SK-N-SH (cell line): ENCODE measurements around the gene ADAMTS5. TPM values are rescaled to one million over a fixed set of nuclear protein-coding genes. Genes with fewer than 3 reads are reported as not detected.

Experiments
- CTCF ChIA-PET: fragments of 300-600, 350-600 bp; formaldehyde crosslinking; extraction: SDS; loops from one replicate; lab custom pipeline; 2021; lab: Yijun Ruan, JAX
- POLR2A ChIA-PET: fragments of 350-600 bp; sonication (Branson Sonifier 250); formaldehyde crosslinking; extraction: SDS; loops from one replicate; lab custom pipeline; 2020; ENCODE audit warnings: antibody characterized with exemption, inconsistent platforms; lab: Yijun Ruan, JAX
- DNase-seq: peaks from one replicate; pipeline ENCODE4 v3.0.0; 2012
- H2AFZ ChIP-seq: fragments of 200-600 bp; sonication (generic); 2 replicates; pipeline ENCODE4 v1.8.1; 2016; ENCODE audit warnings: antibody characterized with exemption, mild to moderate bottlenecking, low read depth
- H3F3A ChIP-seq: fragments of 200-600 bp; sonication (generic); replicated peaks from 2 replicates; pipeline ENCODE3; 2016; ENCODE audit warnings: antibody characterized with exemption, mild to moderate bottlenecking; ENCODE audit not compliant: insufficient read depth
- H3K27ac ChIP-seq, 2 experiments: fragments of 200-500 bp in 1 of 2; fragments of 200-600 bp in 1 of 2; sonication (Bioruptor generic) in 1 of 2; sonication (generic), shearing (Covaris generic) in 1 of 2; 2 replicates each; pipeline versions ENCODE4 v1.5.1 to v1.6.1; 2014 to 2016; ENCODE audit warnings: low read depth in 2 of 2, inconsistent platforms in 1 of 2, low read length in 1 of 2, mild to moderate bottlenecking in 1 of 2, mixed read lengths in 1 of 2
- H3K27me3 ChIP-seq: fragments of 200-600 bp; sonication (generic), shearing (Covaris generic); 2 replicates; pipeline ENCODE4 v1.6.1; 2016; ENCODE audit warnings: mixed run types; ENCODE audit not compliant: insufficient read depth
- H3K36me3 ChIP-seq, 2 experiments: fragments of 200-500 bp in 1 of 2; fragments of 200-600 bp in 1 of 2; sonication (Bioruptor generic) in 1 of 2; sonication (generic) in 1 of 2; replicated peaks in 1 of 2; 2 replicates each; pipeline versions ENCODE3 to v1.5.1; 2014 to 2016; ENCODE audit warnings: low read length in 1 of 2, mild to moderate bottlenecking in 1 of 2; ENCODE audit not compliant: insufficient read depth in 2 of 2, control insufficient read depth in 1 of 2
- H3K4me1 ChIP-seq, 2 experiments: fragments of 200-500 bp in 1 of 2; fragments of 200-600 bp in 1 of 2; sonication (Bioruptor generic) in 1 of 2; sonication (generic), shearing (Covaris generic) in 1 of 2; 2 replicates each; pipeline versions ENCODE4 v1.5.1 to v1.6.1; 2014 to 2016; ENCODE audit warnings: low read depth in 1 of 2, low read length in 1 of 2, mixed run types in 1 of 2; ENCODE audit not compliant: insufficient read depth in 2 of 2, control insufficient read depth in 1 of 2
- H3K4me2 ChIP-seq: fragments of 200-600 bp; sonication (generic), shearing (Covaris generic); 2 replicates; pipeline ENCODE4 v1.6.1; 2017; ENCODE audit warnings: mixed run types
- H3K4me3 ChIP-seq, 2 experiments: fragments of 200-500 bp in 1 of 2; fragments of 200-600 bp in 1 of 2; sonication (Bioruptor generic) in 1 of 2; sonication (generic), shearing (Covaris generic) in 1 of 2; 2 replicates each; pipeline versions ENCODE4 v1.5.1 to v1.8.1; 2014 to 2016; ENCODE audit warnings: low read depth in 2 of 2, inconsistent platforms in 1 of 2, low read length in 1 of 2, mild to moderate bottlenecking in 1 of 2, mixed read lengths in 1 of 2, moderate library complexity in 1 of 2
- H3K79me2 ChIP-seq: fragments of 200-600 bp; sonication (generic); 2 replicates; pipeline ENCODE4 v1.8.1; 2017; ENCODE audit warnings: mild to moderate bottlenecking; ENCODE audit not compliant: insufficient read depth
- H3K9ac ChIP-seq: fragments of 200-600 bp; sonication (generic); 2 replicates; pipeline ENCODE4 v1.6.1; 2017; ENCODE audit warnings: mixed run types
- H3K9me2 ChIP-seq: fragments of 200-600 bp; sonication (generic); 2 replicates; pipeline ENCODE4 v1.6.1; 2017; ENCODE audit warnings: mixed run types
- H3K9me3 ChIP-seq: fragments of 200-600 bp; sonication (generic); 2 replicates; pipeline ENCODE4 v1.6.1; 2017; ENCODE audit warnings: mixed run types, mild to moderate bottlenecking, moderate library complexity
- H4K20me1 ChIP-seq: fragments of 200-600 bp; sonication (generic); 2 replicates; pipeline ENCODE4 v1.6.1; 2017; ENCODE audit warnings: mild to moderate bottlenecking, mixed run types; ENCODE audit not compliant: insufficient read depth
- CHD2 ChIP-seq: fragments of 150-350 bp; IDR thresholded peaks from 2 replicates; pipeline ENCODE4 v1.6.1; 2018; ENCODE audit warnings: low read length; ENCODE audit not compliant: partially characterized antibody
- EP300 ChIP-seq, 2 experiments: IDR thresholded peaks; 2 replicates each; pipeline versions ENCODE4 v1.4.0 to v1.6.1; 2012; ENCODE audit warnings: borderline replicate concordance in 1 of 2, low read depth in 1 of 2, low read length in 1 of 2
- EZH2phosphoT487 ChIP-seq: fragments of 200-600 bp; sonication (generic); IDR thresholded peaks from 2 replicates; pipeline ENCODE4 v1.6.1; 2017; ENCODE audit warnings: low read depth, mixed run types, mild to moderate bottlenecking, antibody characterized with exemption, moderate library complexity, borderline replicate concordance
- FOXJ3 ChIP-seq: sonication (generic); formaldehyde crosslinking; IDR thresholded peaks from 2 replicates; pipeline ENCODE4 v1.5.1; 2020; ENCODE audit warnings: mild to moderate bottlenecking, missing genetic modification reagents
- FOXM1 ChIP-seq: IDR thresholded peaks from 2 replicates; pipeline ENCODE4 v1.4.0; 2012; ENCODE audit warnings: low read depth, mild to moderate bottlenecking
- GATA2 ChIP-seq: sonication (generic); formaldehyde crosslinking; IDR thresholded peaks from 2 replicates; pipeline ENCODE4 v1.5.0; 2020; ENCODE audit warnings: mild to moderate bottlenecking, missing genetic modification reagents
- JUND ChIP-seq: IDR thresholded peaks from 2 replicates; pipeline ENCODE4 v1.4.0; 2012
- MEF2A ChIP-seq: IDR thresholded peaks from 2 replicates; pipeline ENCODE4 v1.4.0; 2012; ENCODE audit warnings: low read depth, borderline replicate concordance
- MXI1 ChIP-seq: IDR thresholded peaks from 2 replicates; pipeline ENCODE4 v1.6.1; 2012; ENCODE audit warnings: mild to moderate bottlenecking, low read depth, low read length, improper control_type of control experiment
- POLR2AphosphoS5 ChIP-seq: IDR thresholded peaks from 2 replicates; pipeline ENCODE4 v1.6.1; 2012; ENCODE audit warnings: low read depth, low read length
- RAD21 ChIP-seq: IDR thresholded peaks from 2 replicates; pipeline ENCODE4 v1.6.1; 2012; ENCODE audit warnings: mild to moderate bottlenecking, low read length
- RCOR1 ChIP-seq: fragments of 150-350 bp; IDR thresholded peaks from 2 replicates; pipeline ENCODE4 v1.6.1; 2017; ENCODE audit warnings: antibody characterized with exemption, low read length
- RXRA ChIP-seq: IDR thresholded peaks from 2 replicates; pipeline ENCODE4 v1.4.0; 2012; ENCODE audit warnings: low read depth, mild to moderate bottlenecking, borderline replicate concordance
- SIN3A ChIP-seq: IDR thresholded peaks from 2 replicates; pipeline ENCODE4 v1.6.1; 2012; ENCODE audit warnings: low read depth, mild to moderate bottlenecking, low read length, moderate library complexity, borderline replicate concordance
- TCF12 ChIP-seq: IDR thresholded peaks from 2 replicates; pipeline ENCODE4 v1.4.0; 2012
- TEAD4 ChIP-seq: IDR thresholded peaks from 2 replicates; pipeline ENCODE4 v1.4.0; 2012; ENCODE audit warnings: mild to moderate bottlenecking, borderline replicate concordance; ENCODE audit not compliant: insufficient read depth
- WGBS: methylation state at CpG from one replicate; pipeline ENCODE4 v1.1.6; 2017; ENCODE audit warnings: low lambda C conversion rate; 5-methylcytosine and 5-hydroxymethylcytosine counted together
- polyA plus RNA-seq, 3 experiments: library from polyadenylated mRNA; depleted of rRNA; stranded (reverse); fragments of >200 nt; gene quantifications; 2 replicates each; pipeline ENCODE4 v1.2.3, GENCODE V29; 2012
- TF ChIP-seq, protein P1 (sequence below): IDR thresholded peaks from 2 replicates; pipeline ENCODE4 v1.4.0; 2012; ENCODE audit warnings: low read depth
- TF ChIP-seq, protein P2 (sequence below): IDR thresholded peaks from 2 replicates; pipeline ENCODE4 v1.4.0; 2012; ENCODE audit warnings: low read depth, borderline replicate concordance
- TF ChIP-seq, protein P3 (sequence below): fragments of 200-600 bp; sonication (generic); IDR thresholded peaks from 2 replicates; pipeline ENCODE4 v1.6.1; 2017; ENCODE audit warnings: antibody characterized with exemption, mild to moderate bottlenecking, moderate library complexity

Gene ADAMTS5
- polyA plus RNA-seq, 1 of the 3 experiments (the other 2 are of a cell fraction), result 0.90 TPM

DNA sequence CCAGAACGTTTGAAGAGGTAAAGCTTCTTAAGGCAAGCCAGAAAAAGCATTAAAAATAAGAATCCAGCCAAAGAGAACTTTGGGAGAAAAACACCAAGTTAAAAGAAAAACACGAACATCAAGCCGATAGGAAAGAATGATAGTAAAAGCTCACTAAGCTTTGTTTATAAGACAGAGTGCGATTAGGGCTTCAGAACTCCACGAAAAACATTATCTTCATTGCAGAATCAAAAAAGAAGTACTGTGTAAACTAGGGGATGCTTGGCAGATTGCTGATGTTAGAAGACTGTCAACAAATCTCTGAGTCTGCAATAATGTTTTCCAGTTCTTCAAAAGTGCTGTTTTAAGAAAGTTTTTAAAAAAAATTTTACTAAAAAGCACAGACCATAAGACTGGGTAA is 30.2 kb downstream of the ADAMTS5 start:
- DNase-seq, result no peak
- Histone ChIP-seq H3K9ac (no peak overlapping the region), H3K9me3 (no peaks in the 10 kb centered on the region), H3K36me3 (peaks cover 3 to 13% of the 10 kb centered on the region in 2 experiments), H3F3A (no peaks in the 10 kb centered on the region), H2AFZ (no peak overlapping the region), H3K4me1 (peaks cover 6 to 9% of the 10 kb centered on the region in 2 experiments; a peak in 3 of 4 replicates), H3K4me3 (no peak overlapping the region), H3K27ac (no peak overlapping the region), H3K9me2 (no peaks in the 10 kb centered on the region), H3K27me3 (no peaks in the 10 kb centered on the region), H3K79me2 (no peaks in the 10 kb centered on the region), H3K4me2 (no peak overlapping the region), H4K20me1 (no peaks in the 10 kb centered on the region)
- POLR2A ChIA-PET, result no interaction called here
- WGBS, result 79% methylated on average over 5 of the region's 5 CpGs
- TF ChIP-seq RXRA (no peak), SIN3A (no peak), MXI1 (no peak), POLR2AphosphoS5 (no peak)
- CTCF ChIA-PET, result interaction anchor here (0.7 to 1.6 kb wide), 5 partner anchors 11 to 597 kb away, joined by 3 to 6 read pairs (median 3); no protein-coding TSS in a partner anchor

DNA sequence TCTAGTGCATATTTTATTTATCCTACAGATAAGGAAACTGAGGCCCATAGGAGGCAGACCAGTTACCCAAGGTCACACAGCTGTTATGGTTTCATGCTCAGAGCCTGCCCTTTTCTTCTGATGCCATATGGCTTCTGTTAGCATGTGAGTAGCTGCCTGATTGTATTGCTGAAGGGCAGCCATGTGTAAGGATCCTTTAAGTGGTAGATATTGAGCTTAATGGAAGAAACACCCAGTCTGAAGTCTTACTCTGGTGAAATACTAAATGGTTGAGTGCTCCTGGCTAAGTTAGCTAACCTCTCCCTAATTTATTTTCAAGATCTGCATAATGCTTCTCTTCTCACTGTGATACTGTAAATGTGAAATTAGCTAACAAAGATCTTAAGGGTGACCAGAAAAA is 30.9 kb downstream of the ADAMTS5 start:
- Histone ChIP-seq H3K9ac (no peak overlapping the region), H3K27me3 (no peaks in the 10 kb centered on the region), H4K20me1 (no peaks in the 10 kb centered on the region), H3F3A (no peaks in the 10 kb centered on the region), H3K36me3 (peaks cover 3 to 17% of the 10 kb centered on the region in 2 experiments), H3K79me2 (no peaks in the 10 kb centered on the region), H3K27ac (no peak overlapping the region), H3K4me2 (no peak overlapping the region), H3K9me3 (no peaks in the 10 kb centered on the region), H3K4me3 (no peak overlapping the region), H2AFZ (no peak overlapping the region), H3K4me1 (peaks cover 6 to 9% of the 10 kb centered on the region in 2 experiments; a peak in 3 of 4 replicates), H3K9me2 (no peaks in the 10 kb centered on the region)
- ChIA-PET POLR2A (no interaction called here), CTCF (interaction anchor here (0.9 to 1.6 kb wide), 2 partner anchors 10 to 14 kb away, joined by 3 to 6 read pairs; no protein-coding TSS in a partner anchor)
- TF ChIP-seq EP300 (IDR thresholded peaks at IDR 0.05; ENCODE audit: borderline replicate concordance in 1 of 2, low read depth in 1 of 2, low read length in 1 of 2) (0 out of 4 replicates have a peak, but pooled peaks of 1 of the 2 experiments have one; percentile 6), SIN3A (no peak), RAD21 (no peak)
- TF ChIP-seq, protein P1, sequence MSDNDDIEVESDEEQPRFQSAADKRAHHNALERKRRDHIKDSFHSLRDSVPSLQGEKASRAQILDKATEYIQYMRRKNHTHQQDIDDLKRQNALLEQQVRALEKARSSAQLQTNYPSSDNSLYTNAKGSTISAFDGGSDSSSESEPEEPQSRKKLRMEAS, result no peak
- DNase-seq, result peak; percentile 6

DNA sequence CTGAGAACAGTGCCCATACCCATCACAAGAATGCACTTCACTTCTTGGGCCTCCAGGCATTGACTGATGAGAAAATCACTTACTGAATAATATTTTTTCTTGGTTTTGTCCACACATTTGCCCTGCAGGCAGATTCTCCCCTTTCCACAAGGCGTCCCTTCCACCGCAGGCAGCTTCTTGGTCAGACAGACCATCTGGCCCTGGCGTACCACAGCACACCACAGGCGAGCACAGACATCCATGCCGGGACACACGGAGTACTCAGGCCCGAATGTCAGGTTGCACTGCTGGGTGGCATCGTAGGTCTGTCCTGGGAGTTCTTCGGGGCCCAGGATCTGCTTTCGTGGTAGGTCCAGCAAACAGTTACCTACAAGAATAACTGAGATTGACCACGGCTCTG is 32.5 kb downstream of the ADAMTS5 start:
- peaks cover 7 to 26% of the 10 kb centered on the region in 2 experiments for H3K36me3 ChIP-seq
- CTCF ChIA-PET, result no interaction called here
- no peaks in the 10 kb centered on the region for H3K9me2 ChIP-seq
- POLR2A ChIA-PET, result no interaction called here
- no peak overlapping the region for H3K4me3 ChIP-seq
- no peaks in the 10 kb centered on the region for H3K9me3 ChIP-seq
- H4K20me1 ChIP-seq, result no peaks in the 10 kb centered on the region
- H3F3A ChIP-seq, result no peaks in the 10 kb centered on the region
- no peaks in the 10 kb centered on the region for H3K79me2 ChIP-seq
- H3K27me3 ChIP-seq, result no peaks in the 10 kb centered on the region
- H3K27ac ChIP-seq, result no peak overlapping the region
- H2AFZ ChIP-seq, result no peak overlapping the region
- no peak overlapping the region for H3K9ac ChIP-seq
- H3K4me1 ChIP-seq, result peaks cover 0 to 5% of the 10 kb centered on the region in 2 experiments; a peak in 2 of 4 replicates
- no peak for DNase-seq
- WGBS, result 77% methylated on average over 6 of the region's 11 CpGs
- no peak overlapping the region for H3K4me2 ChIP-seq
- TF ChIP-seq, protein P1, result no peak
- no peak for TF ChIP-seq RCOR1
- TF ChIP-seq JUND, result no peak
- no peak for TF ChIP-seq FOXJ3
- no peak for TF ChIP-seq TEAD4
- TF ChIP-seq, protein P2, sequence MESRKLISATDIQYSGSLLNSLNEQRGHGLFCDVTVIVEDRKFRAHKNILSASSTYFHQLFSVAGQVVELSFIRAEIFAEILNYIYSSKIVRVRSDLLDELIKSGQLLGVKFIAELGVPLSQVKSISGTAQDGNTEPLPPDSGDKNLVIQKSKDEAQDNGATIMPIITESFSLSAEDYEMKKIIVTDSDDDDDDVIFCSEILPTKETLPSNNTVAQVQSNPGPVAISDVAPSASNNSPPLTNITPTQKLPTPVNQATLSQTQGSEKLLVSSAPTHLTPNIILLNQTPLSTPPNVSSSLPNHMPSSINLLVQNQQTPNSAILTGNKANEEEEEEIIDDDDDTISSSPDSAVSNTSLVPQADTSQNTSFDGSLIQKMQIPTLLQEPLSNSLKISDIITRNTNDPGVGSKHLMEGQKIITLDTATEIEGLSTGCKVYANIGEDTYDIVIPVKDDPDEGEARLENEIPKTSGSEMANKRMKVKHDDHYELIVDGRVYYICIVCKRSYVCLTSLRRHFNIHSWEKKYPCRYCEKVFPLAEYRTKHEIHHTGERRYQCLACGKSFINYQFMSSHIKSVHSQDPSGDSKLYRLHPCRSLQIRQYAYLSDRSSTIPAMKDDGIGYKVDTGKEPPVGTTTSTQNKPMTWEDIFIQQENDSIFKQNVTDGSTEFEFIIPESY, result no peak
- TF ChIP-seq MEF2A, result no peak
- no peak for TF ChIP-seq RAD21
- TF ChIP-seq RXRA, result no peak
- no peak for TF ChIP-seq TCF12
- TF ChIP-seq CHD2, result no peak
- TF ChIP-seq, protein P3, sequence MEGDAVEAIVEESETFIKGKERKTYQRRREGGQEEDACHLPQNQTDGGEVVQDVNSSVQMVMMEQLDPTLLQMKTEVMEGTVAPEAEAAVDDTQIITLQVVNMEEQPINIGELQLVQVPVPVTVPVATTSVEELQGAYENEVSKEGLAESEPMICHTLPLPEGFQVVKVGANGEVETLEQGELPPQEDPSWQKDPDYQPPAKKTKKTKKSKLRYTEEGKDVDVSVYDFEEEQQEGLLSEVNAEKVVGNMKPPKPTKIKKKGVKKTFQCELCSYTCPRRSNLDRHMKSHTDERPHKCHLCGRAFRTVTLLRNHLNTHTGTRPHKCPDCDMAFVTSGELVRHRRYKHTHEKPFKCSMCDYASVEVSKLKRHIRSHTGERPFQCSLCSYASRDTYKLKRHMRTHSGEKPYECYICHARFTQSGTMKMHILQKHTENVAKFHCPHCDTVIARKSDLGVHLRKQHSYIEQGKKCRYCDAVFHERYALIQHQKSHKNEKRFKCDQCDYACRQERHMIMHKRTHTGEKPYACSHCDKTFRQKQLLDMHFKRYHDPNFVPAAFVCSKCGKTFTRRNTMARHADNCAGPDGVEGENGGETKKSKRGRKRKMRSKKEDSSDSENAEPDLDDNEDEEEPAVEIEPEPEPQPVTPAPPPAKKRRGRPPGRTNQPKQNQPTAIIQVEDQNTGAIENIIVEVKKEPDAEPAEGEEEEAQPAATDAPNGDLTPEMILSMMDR, result no peak
- TF ChIP-seq EZH2phosphoT487, result no peak
- no peak for TF ChIP-seq FOXM1
- no peak for TF ChIP-seq EP300 (IDR thresholded peaks at IDR 0.05; ENCODE audit: borderline replicate concordance in 1 of 2, low read depth in 1 of 2, low read length in 1 of 2)
- TF ChIP-seq GATA2 (CRISPR knock-in tag), result no peak
